SK-N-SH treated with all-trans-retinoic acid at 6 μM for 48 hours (cell line): Measurements from ENCODE around the gene MTHFD2L.
"Not testable (repeated sequence)": the region's sequence is repeated elsewhere in the genome, so short reads cannot be mapped to it uniquely, and the experiment has no call there.

Experiments used
- ARNTL ChIP-seq: fragments of 450-650 bp; formaldehyde crosslinking; IDR thresholded peaks from 2 replicates; pipeline ENCODE4 v1.5.0; 2020; ENCODE audit warnings: low read depth, mild to moderate bottlenecking, moderate library complexity, borderline replicate concordance
- BACH2 ChIP-seq: fragments of 250-450 bp; sonication (Bioruptor Pico); IDR thresholded peaks from 2 replicates; pipeline ENCODE4 v1.9.0; 2021; ENCODE audit warnings: mild to moderate bottlenecking, borderline replicate concordance
- ESRRG ChIP-seq: fragments of 250-450 bp; sonication (Bioruptor Pico); IDR thresholded peaks from 2 replicates; pipeline ENCODE4 v1.6.1; 2021; ENCODE audit warnings: mild to moderate bottlenecking
- PPARA ChIP-seq: fragments of 250-450 bp; sonication (Bioruptor Pico); IDR thresholded peaks from 2 replicates; pipeline ENCODE4 v1.5.0; 2020; ENCODE audit warnings: mild to moderate bottlenecking, borderline replicate concordance
- RARB ChIP-seq: fragments of 250-450 bp; sonication (Bioruptor Pico); IDR thresholded peaks from 2 replicates; pipeline ENCODE4 v1.8.0; 2021; ENCODE audit warnings: mild to moderate bottlenecking, moderate library complexity
- ZNF8 ChIP-seq: fragments of 450-650 bp; formaldehyde crosslinking; IDR thresholded peaks from 2 replicates; pipeline ENCODE4 v1.5.0; 2020; ENCODE audit warnings: mild to moderate bottlenecking, moderate library complexity
- TF ChIP-seq, protein P1 (sequence below): fragments of 250-450 bp; sonication (Bioruptor Pico); IDR thresholded peaks from 2 replicates; pipeline ENCODE4 v1.8.0; 2020; ENCODE audit warnings: mild to moderate bottlenecking, moderate library complexity, borderline replicate concordance
- TF ChIP-seq, protein P2 (sequence below): fragments of 250-450 bp; sonication (Bioruptor Pico); IDR thresholded peaks from 2 replicates; pipeline ENCODE4 v1.8.0; 2021; ENCODE audit warnings: low read depth, mild to moderate bottlenecking, moderate library complexity, borderline replicate concordance

DNA sequence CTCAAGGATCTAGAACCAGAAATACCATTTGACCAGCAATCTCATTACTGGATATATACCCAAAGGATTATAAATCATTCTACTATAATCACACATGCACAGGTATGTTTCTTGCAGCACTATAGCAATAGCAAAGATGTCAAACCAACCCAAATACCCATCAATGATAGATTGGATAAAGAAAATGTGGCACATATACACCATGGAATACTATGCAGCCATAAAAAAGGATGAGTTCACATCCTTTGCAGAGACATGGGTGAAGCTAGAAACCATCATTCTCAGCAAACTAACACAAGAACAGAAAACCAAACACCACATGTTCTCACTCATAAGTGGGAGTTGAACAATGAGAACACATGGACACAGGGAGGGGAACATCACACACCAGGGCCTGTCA is 25.7 kb upstream of the MTHFD2L start:
- not testable (repeated sequence) for TF ChIP-seq ESRRG (CRISPR knock-in tag); ZNF8 (CRISPR knock-in tag); ARNTL; PPARA (CRISPR knock-in tag); RARB (CRISPR knock-in tag); BACH2 (CRISPR knock-in tag)
- TF ChIP-seq, protein P1, sequence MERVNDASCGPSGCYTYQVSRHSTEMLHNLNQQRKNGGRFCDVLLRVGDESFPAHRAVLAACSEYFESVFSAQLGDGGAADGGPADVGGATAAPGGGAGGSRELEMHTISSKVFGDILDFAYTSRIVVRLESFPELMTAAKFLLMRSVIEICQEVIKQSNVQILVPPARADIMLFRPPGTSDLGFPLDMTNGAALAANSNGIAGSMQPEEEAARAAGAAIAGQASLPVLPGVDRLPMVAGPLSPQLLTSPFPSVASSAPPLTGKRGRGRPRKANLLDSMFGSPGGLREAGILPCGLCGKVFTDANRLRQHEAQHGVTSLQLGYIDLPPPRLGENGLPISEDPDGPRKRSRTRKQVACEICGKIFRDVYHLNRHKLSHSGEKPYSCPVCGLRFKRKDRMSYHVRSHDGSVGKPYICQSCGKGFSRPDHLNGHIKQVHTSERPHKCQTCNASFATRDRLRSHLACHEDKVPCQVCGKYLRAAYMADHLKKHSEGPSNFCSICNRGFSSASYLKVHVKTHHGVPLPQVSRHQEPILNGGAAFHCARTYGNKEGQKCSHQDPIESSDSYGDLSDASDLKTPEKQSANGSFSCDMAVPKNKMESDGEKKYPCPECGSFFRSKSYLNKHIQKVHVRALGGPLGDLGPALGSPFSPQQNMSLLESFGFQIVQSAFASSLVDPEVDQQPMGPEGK (CRISPR knock-in tag) = not testable (repeated sequence)
- TF ChIP-seq, protein P2, sequence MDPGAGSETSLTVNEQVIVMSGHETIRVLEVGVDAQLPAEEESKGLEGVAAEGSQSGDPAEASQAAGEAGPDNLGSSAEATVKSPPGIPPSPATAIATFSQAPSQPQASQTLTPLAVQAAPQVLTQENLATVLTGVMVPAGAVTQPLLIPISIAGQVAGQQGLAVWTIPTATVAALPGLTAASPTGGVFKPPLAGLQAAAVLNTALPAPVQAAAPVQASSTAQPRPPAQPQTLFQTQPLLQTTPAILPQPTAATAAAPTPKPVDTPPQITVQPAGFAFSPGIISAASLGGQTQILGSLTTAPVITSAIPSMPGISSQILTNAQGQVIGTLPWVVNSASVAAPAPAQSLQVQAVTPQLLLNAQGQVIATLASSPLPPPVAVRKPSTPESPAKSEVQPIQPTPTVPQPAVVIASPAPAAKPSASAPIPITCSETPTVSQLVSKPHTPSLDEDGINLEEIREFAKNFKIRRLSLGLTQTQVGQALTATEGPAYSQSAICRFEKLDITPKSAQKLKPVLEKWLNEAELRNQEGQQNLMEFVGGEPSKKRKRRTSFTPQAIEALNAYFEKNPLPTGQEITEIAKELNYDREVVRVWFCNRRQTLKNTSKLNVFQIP (CRISPR knock-in tag) = not testable (repeated sequence)
